GM12878 (cell line): Measurements from ENCODE around the gene PLEK2. TPM values are rescaled to one million over a fixed set of nuclear protein-coding genes. Genes with fewer than 3 reads are reported as not detected.

Experiments
- ATAC-seq: fragments of 200-7000 bp; cut with Tn5 transposase; 3 replicates; pipeline ENCODE4 v1.9.1; 2020; ENCODE audit warnings: mild to moderate bottlenecking, moderate library complexity
- BruUV-seq: library from RNA; stranded (reverse); fragments of 400-500 nt; replicated peaks from 2 replicates; lab custom pipeline; 2021; lab: Mats Ljungman, UMichigan
- CTCF ChIA-PET: fragments of 300-600 bp; sonication (Branson Sonifier 250); formaldehyde crosslinking; extraction: SDS; loops from one replicate; lab custom pipeline; 2021; ENCODE audit warnings: inconsistent platforms; lab: Yijun Ruan, JAX
- POLR2A ChIA-PET: fragments of 350-600 bp; formaldehyde crosslinking; extraction: SDS; loops from one replicate; lab custom pipeline; 2021; ENCODE audit warnings: inconsistent platforms; lab: Charles Lee
- RAD21 ChIA-PET: fragments of 300-600 bp; sonication (Branson Sonifier 250); formaldehyde crosslinking; loops from one replicate; lab custom pipeline; 2023; ENCODE audit warnings: antibody characterized with exemption; ENCODE audit not compliant: unreplicated experiment; lab: Charles Lee
- SMC1A ChIA-PET: fragments of 300-600 bp; sonication (Branson Sonifier 250); formaldehyde crosslinking; loops from one replicate; lab custom pipeline; 2023; ENCODE audit not compliant: unreplicated experiment, uncharacterized antibody; lab: Charles Lee
- DNase-seq: peaks from one replicate; pipeline ENCODE4 v3.0.0-alpha.2; 2011; ENCODE audit warnings: low read depth, low spot score
- FAIRE-seq: peaks from 3 replicates; lab custom pipeline; 2011; peaks lifted over from hg19 to GRCh38; lab: Jason Lieb, UNC
- H2AFZ ChIP-seq: 2 replicates; pipeline ENCODE4 v1.6.0; 2011; ENCODE audit warnings: low read depth, low read length, control low read depth; ENCODE audit not compliant: control insufficient read depth
- H3K27ac ChIP-seq: 2 replicates; pipeline ENCODE4 v1.5.1; 2011; ENCODE audit warnings: control low read depth; ENCODE audit not compliant: control insufficient read depth, insufficient read depth
- H3K27me3 ChIP-seq, 2 experiments: replicated peaks in 1 of 2; 2 replicates each; pipeline versions ENCODE4 v1.6.0 to v1.6.1; 2011; ENCODE audit warnings: low read length in 1 of 2; ENCODE audit not compliant: control insufficient read depth in 2 of 2, insufficient read depth in 2 of 2
- H3K36me3 ChIP-seq, 2 experiments: 2 replicates each; pipeline ENCODE4 v1.5.1; 2011; ENCODE audit warnings: low read length in 1 of 2; ENCODE audit not compliant: control insufficient read depth in 2 of 2, insufficient read depth in 2 of 2
- H3K4me1 ChIP-seq: 2 replicates; pipeline ENCODE4 v1.6.1; 2011; ENCODE audit warnings: mild to moderate bottlenecking, low read length, moderate library complexity, mixed read lengths; ENCODE audit not compliant: control insufficient read depth, insufficient read depth
- H3K4me2 ChIP-seq: 2 replicates; pipeline ENCODE4 v1.6.0; 2011; ENCODE audit warnings: control low read depth; ENCODE audit not compliant: control insufficient read depth, insufficient read depth
- H3K4me3 ChIP-seq: fragments of 200-600 bp; sonication (generic); 2 replicates; pipeline ENCODE4 v1.5.1; 2016
- H3K79me2 ChIP-seq: 2 replicates; pipeline ENCODE4 v1.6.0; 2011; ENCODE audit warnings: low read length; ENCODE audit not compliant: control insufficient read depth, insufficient read depth
- H3K9ac ChIP-seq: 2 replicates; pipeline ENCODE4 v1.8.0; 2011; ENCODE audit warnings: low read length, control low read depth, mixed read lengths; ENCODE audit not compliant: control insufficient read depth, insufficient read depth
- H3K9me3 ChIP-seq: replicated peaks from 3 replicates; pipeline ENCODE4 v1.5.1; 2011; ENCODE audit warnings: mild to moderate bottlenecking, low read length; ENCODE audit not compliant: control insufficient read depth, insufficient read depth
- H4K20me1 ChIP-seq: 2 replicates; pipeline ENCODE4 v1.6.0; 2011; ENCODE audit not compliant: control insufficient read depth, insufficient read depth
- CBFB ChIP-seq: IDR thresholded peaks from 2 replicates; pipeline ENCODE4 v1.6.1; 2016; ENCODE audit warnings: antibody characterized with exemption, low read depth
- CHD1 ChIP-seq: IDR thresholded peaks from 2 replicates; pipeline ENCODE4 v1.6.1; 2012; ENCODE audit warnings: low read depth, low read length, improper control_type of control experiment
- CREM ChIP-seq: IDR thresholded peaks from 2 replicates; pipeline ENCODE4 v1.6.1; 2014; ENCODE audit warnings: antibody characterized with exemption, low read depth
- E4F1 ChIP-seq: fragments of 450-650 bp; IDR thresholded peaks from 2 replicates; pipeline ENCODE4 v1.6.1; 2018; ENCODE audit warnings: borderline replicate concordance, mild to moderate bottlenecking; ENCODE audit not compliant: partially characterized antibody
- EED ChIP-seq: sonication (generic); IDR thresholded peaks from 2 replicates; pipeline ENCODE4 v1.6.1; 2016; ENCODE audit warnings: antibody characterized with exemption, low read depth
- FOXK2 ChIP-seq: fragments of 450-650 bp; IDR thresholded peaks from 2 replicates; pipeline ENCODE4 v1.6.1; 2017; ENCODE audit warnings: mild to moderate bottlenecking, moderate library complexity
- IRF5 ChIP-seq: fragments of 450-650 bp; IDR thresholded peaks from 2 replicates; pipeline ENCODE4 v1.6.1; 2017; ENCODE audit warnings: borderline replicate concordance
- MTA2 ChIP-seq: fragments of 450-650 bp; IDR thresholded peaks from 2 replicates; pipeline ENCODE4 v1.6.1; 2016; ENCODE audit warnings: low read depth, mild to moderate bottlenecking, moderate library complexity
- POLR2AphosphoS2 ChIP-seq: IDR thresholded peaks from 2 replicates; pipeline ENCODE4 v1.6.1; 2011; ENCODE audit warnings: low read depth, mild to moderate bottlenecking, low read length, improper control_type of control experiment, moderate library complexity
- RELA ChIP-seq: fragments of 450-650 bp; IDR thresholded peaks from 2 replicates; pipeline ENCODE4 v1.8.0; 2014; ENCODE audit warnings: borderline replicate concordance; ENCODE audit not compliant: partially characterized antibody
- SMAD5 ChIP-seq: IDR thresholded peaks from 2 replicates; pipeline ENCODE4 v1.6.1; 2016; ENCODE audit warnings: antibody characterized with exemption, low read depth
- TCF3 ChIP-seq: IDR thresholded peaks from 2 replicates; pipeline ENCODE4 v1.6.1; 2012; ENCODE audit warnings: low read depth, mild to moderate bottlenecking, low read length, borderline replicate concordance; ENCODE audit not compliant: insufficient read depth
- USF1 ChIP-seq: IDR thresholded peaks from 2 replicates; pipeline ENCODE4 v1.6.1; 2011; ENCODE audit warnings: borderline replicate concordance, low read depth, mild to moderate bottlenecking, moderate library complexity, mixed read lengths, low read length; ENCODE audit not compliant: insufficient read depth; ENCODE audit errors: extremely low read length
- YBX1 ChIP-seq: fragments of 450-650 bp; IDR thresholded peaks from 2 replicates; pipeline ENCODE4 v1.6.1; 2016; ENCODE audit warnings: antibody characterized with exemption
- WGBS: methylation state at CpG from one replicate; pipeline ENCODE4 v1.1.6; 2016; ENCODE audit warnings: low lambda C conversion rate; ENCODE audit not compliant: insufficient replicate concordance, insufficient coverage; ENCODE audit errors: missing lambda C conversion rate; 5-methylcytosine and 5-hydroxymethylcytosine counted together
- in situ Hi-C: fragments of 300-500 bp; cut with MboI; formaldehyde crosslinking; loops from 9 replicates; pipeline ENCODE4 v1.14.3; 2018; ENCODE audit warnings: mixed read lengths
- intact Hi-C: fragments of 100-400 bp; cut with micrococcal nuclease; formaldehyde crosslinking; loops from one replicate; pipeline ENCODE4 v1.14.2; 2022; ENCODE audit not compliant: unreplicated experiment
- polyA plus RNA-seq, 11 experiments: library from polyadenylated mRNA; depleted of rRNA in 4 of 11; unstranded in 6 of 11; stranded (reverse) in 5 of 11; fragments of >200 nt; fragmentation: Nextera tagmentation in 4 of 11; fragmentation: Illumina TruSeq in 1 of 11; extraction: Ambion mirVana in 4 of 11; extraction: Trizol in 1 of 11; gene quantifications; 1 replicate in 1 of 11; 2 replicates in 10 of 11; pipeline versions ENCODE4 v1.2.1 to v1.2.3, GENCODE V29; 2011 to 2016; ENCODE audit warnings: inconsistent platforms in 2 of 11, missing spikeins in 2 of 11, low read depth in 1 of 11
- total RNA-seq, 4 experiments: library from RNA; depleted of rRNA in 3 of 4; stranded (reverse); fragments of >200 nt in 3 of 4; fragmentation: Illumina TruSeq in 1 of 4; extraction: Trizol in 1 of 4; gene quantifications; 2 replicates each; pipeline versions ENCODE4 v1.2.1 to v1.2.3, GENCODE V29; 2013 to 2021
- TF ChIP-seq, protein P1 (sequence below): fragments of 450-650 bp; IDR thresholded peaks from 2 replicates; pipeline ENCODE4 v1.6.1; 2017; ENCODE audit warnings: mild to moderate bottlenecking

PLEK2 gene
- total and polyA plus RNA-seq, 10 of the 15 experiments (the other 5 are each of a cell fraction or from before 2014, with no cell fraction given) = 0.08 to 0.20 TPM; not detected in 8

DNA sequence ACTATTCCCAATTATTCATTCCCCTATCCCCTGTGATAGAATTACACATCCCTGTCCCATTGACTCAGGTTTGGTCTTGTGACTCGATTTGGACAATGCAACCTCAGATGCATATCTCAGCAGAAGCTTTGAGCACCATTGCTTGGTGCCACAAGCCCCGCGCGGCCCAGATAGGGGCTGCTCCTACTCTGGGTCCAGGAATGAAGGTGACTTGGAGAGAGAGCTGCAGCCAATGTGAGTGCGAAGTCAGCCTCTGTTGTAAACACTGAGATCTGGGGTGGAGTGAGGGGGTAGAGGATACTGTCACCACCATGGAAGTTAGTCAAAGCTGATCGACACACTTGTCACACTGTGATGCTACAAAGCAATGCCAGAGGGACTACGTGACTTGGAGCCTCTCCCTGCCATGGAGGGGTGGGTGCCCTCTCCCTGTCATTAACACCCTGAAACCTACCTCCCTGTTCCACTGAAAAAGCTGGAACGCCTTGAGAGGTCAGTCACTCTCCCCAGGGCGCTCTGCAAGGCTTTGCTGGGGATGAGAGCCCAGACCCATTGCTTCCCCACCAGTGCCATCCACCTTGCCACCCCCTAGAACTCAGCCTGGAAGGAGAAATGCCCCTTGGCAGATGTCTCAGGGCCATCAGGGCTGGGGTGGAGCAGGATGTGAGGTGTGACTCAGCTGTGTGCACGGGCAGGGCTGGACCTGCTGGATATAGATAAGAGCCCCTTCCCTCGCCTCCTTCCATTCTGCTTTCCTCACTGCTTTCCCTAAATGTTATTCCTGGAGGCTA, 6.6 kb upstream of the PLEK2 start:
- Histone ChIP-seq H3K27ac (no peak overlapping the region), H3K4me1 (no peaks in the 10 kb centered on the region), H3K9ac (no peak overlapping the region), H3K4me2 (no peak overlapping the region), H3K36me3 (no peaks in the 10 kb centered on the region), H3K4me3 (no peak overlapping the region), H4K20me1 (no peaks in the 10 kb centered on the region), H2AFZ (no peak overlapping the region), H3K79me2 (no peaks in the 10 kb centered on the region), H3K27me3 (peaks cover 0 to 3% of the 10 kb centered on the region in 2 experiments; a peak in 2 of 4 replicates), H3K9me3 (no peaks in the 10 kb centered on the region)
- ChIA-PET SMC1A (no interaction called here), POLR2A (no interaction called here), RAD21 (interaction anchor here (1.2 kb wide), 1 partner anchor 153 kb away, joined by 4 read pairs; no protein-coding TSS in a partner anchor), CTCF (interaction anchor here (1.1 to 21.1 kb wide), 5 partner anchors 9 to 1059 kb away, joined by 3 to 583 read pairs (median 4); no protein-coding TSS in a partner anchor)
- FAIRE-seq = no peak
- BruUV-seq = no TSS peak
- 46% methylated on average over 11 of the region's 11 CpGs for WGBS
- DNase-seq = no peak
- no peak for ATAC-seq
- no peak for TF ChIP-seq EED
- TF ChIP-seq, protein P1, sequence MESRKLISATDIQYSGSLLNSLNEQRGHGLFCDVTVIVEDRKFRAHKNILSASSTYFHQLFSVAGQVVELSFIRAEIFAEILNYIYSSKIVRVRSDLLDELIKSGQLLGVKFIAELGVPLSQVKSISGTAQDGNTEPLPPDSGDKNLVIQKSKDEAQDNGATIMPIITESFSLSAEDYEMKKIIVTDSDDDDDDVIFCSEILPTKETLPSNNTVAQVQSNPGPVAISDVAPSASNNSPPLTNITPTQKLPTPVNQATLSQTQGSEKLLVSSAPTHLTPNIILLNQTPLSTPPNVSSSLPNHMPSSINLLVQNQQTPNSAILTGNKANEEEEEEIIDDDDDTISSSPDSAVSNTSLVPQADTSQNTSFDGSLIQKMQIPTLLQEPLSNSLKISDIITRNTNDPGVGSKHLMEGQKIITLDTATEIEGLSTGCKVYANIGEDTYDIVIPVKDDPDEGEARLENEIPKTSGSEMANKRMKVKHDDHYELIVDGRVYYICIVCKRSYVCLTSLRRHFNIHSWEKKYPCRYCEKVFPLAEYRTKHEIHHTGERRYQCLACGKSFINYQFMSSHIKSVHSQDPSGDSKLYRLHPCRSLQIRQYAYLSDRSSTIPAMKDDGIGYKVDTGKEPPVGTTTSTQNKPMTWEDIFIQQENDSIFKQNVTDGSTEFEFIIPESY = no peak
- no peak for TF ChIP-seq SMAD5
- no peak for TF ChIP-seq E4F1
- TF ChIP-seq YBX1 = no peak
- no peak for TF ChIP-seq TCF3
- TF ChIP-seq IRF5 = no peak
- TF ChIP-seq CBFB = no peak
- no peak for TF ChIP-seq CHD1
- TF ChIP-seq MTA2 = no peak
- TF ChIP-seq USF1 = no peak
- no peak for TF ChIP-seq CREM
- TF ChIP-seq FOXK2 = no peak
- TF ChIP-seq POLR2AphosphoS2 = no peak
- no peak for TF ChIP-seq RELA
- in situ Hi-C loops = no loop called here
- intact Hi-C loops = no loop called here
